ENCODE results near the gene HECW1.

The HECW1 gene

DNA sequence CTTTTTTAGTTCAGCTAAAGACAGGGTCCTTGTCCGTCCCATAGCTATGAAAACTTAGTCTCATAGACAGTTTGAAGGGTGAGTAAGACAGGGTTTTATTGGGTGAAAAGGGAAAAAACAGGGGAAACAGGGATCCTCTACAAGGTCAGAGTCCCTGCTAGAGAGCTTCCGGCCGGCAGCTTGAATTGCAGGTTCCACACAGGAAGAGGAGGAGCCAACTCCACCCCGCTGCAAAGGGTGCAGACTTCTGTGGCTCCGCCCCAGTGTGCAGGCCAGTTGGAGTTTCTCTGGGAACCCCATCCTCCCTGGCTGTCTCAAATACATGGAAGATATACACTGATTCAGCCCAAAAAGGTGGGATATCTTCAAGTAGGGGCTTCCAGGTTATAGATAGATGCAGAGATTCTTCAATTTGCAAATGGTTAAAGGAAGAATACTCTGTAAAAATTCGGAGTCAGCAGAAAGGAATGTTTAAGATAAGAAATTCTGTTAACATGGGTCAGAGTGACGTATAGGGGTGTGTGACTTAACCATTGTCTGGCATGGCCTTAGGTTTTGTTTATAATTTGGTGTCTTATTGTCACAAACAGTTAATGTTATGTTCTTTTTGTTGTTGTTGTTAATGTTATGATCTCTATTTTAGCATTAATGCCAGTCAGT lies 34.6 kb upstream of the HECW1 start:
- no peak for DNase-seq (ENCODE audit: low read depth)
- no peak overlapping the region for H3K4me3 ChIP-seq (ENCODE audit: control insufficient read depth, low read depth, low read length)
- TF ChIP-seq, protein P1, sequence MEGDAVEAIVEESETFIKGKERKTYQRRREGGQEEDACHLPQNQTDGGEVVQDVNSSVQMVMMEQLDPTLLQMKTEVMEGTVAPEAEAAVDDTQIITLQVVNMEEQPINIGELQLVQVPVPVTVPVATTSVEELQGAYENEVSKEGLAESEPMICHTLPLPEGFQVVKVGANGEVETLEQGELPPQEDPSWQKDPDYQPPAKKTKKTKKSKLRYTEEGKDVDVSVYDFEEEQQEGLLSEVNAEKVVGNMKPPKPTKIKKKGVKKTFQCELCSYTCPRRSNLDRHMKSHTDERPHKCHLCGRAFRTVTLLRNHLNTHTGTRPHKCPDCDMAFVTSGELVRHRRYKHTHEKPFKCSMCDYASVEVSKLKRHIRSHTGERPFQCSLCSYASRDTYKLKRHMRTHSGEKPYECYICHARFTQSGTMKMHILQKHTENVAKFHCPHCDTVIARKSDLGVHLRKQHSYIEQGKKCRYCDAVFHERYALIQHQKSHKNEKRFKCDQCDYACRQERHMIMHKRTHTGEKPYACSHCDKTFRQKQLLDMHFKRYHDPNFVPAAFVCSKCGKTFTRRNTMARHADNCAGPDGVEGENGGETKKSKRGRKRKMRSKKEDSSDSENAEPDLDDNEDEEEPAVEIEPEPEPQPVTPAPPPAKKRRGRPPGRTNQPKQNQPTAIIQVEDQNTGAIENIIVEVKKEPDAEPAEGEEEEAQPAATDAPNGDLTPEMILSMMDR (conservative IDR thresholded peaks at IDR 0.05; ENCODE audit: control insufficient read depth, insufficient read depth, low read depth, low read length): no peak

DNA sequence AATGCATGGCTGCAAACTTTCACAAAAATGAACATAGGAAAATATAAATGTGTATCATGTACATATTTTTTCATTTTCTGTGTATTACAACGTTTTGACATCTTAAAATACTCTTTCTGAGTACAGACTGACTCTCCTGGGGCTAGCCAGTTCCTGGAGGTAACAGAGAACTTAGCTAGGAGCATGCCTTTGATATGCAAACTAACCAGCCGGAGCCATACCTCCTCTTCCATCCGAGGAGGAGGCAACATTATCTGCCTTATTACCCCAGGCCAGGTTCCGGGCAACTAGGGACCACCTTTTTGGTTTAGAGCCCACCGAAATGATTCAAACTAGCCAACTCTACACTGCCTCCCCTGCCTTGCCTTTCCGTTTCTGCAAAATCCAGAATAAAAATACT lies 33.7 kb upstream of the HECW1 start:
- DNase-seq (ENCODE audit: low read depth): no peak
- TF ChIP-seq, protein P1 (conservative IDR thresholded peaks at IDR 0.05; ENCODE audit: control insufficient read depth, insufficient read depth, low read depth, low read length): no peak
- H3K4me3 ChIP-seq (ENCODE audit: control insufficient read depth, low read depth, low read length): no peak overlapping the region

DNA sequence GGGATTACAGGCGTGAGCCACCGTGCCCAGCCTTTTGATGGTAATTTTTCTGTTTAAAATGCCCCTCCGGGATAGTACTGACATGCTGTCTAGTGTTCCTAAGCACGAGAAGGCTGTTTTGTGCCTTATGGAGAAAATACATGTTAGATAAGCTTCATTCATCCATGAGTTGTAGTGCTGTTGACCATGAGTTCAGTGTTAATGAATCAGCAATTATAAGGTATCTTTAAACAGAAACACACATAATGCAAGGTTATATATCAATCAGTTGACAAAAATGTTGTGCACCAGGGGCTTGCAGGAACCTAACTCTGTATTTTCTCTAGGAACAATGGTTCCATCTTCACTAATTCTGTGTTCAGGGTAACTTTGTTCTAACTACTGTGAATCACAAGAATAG lies 30.8 kb upstream of the HECW1 start:
- no peak overlapping the region for H3K4me3 ChIP-seq (ENCODE audit: control insufficient read depth, low read depth, low read length)
- TF ChIP-seq, protein P1 (conservative IDR thresholded peaks at IDR 0.05; ENCODE audit: control insufficient read depth, insufficient read depth, low read depth, low read length): no peak
- DNase-seq (ENCODE audit: low read depth): no peak

DNA sequence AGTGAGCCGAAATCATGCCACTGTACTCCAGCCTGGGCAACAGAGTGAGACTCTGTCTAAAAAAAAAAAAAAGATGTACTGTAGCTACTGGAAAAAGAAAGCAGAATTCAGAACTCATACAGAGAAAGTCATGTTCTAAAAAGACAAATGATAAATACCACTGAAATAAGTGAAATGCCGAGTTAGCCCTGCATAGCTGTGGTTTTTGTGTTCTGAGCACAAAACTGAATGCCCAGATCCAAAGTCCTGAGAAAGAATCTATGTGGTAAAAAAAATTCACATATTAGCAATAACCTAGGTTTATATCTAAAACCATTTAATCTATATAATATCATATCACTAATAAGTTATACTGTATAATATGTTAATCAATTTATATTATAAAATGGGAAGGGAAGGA lies 29.3 kb upstream of the HECW1 start:
- DNase-seq (ENCODE audit: low read depth): no peak
- TF ChIP-seq, protein P1 (conservative IDR thresholded peaks at IDR 0.05; ENCODE audit: control insufficient read depth, insufficient read depth, low read depth, low read length): no peak
- H3K4me3 ChIP-seq (ENCODE audit: control insufficient read depth, low read depth, low read length): no peak overlapping the region

DNA sequence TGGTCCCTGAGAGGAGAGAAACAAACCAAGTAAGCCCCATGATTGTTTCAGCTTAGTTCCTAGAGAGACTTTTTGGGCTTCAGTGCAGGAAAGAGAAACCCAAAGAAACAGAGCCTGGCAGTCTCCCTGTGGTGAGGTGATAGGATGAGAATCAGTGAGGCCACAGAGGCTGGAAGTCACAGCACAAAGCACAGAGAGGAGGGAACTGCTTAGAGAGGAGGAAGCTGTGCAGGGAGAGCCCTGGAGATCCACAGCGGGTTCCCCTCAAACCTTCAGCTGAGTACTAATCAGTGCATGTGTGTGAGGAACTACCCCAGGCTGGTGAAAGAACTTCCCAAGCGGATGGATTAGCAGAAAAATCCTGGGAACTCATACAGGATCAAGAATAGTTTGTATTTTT lies 27.4 kb upstream of the HECW1 start:
- no peak overlapping the region for H3K4me3 ChIP-seq (ENCODE audit: control insufficient read depth, low read depth, low read length)
- TF ChIP-seq, protein P1 (conservative IDR thresholded peaks at IDR 0.05; ENCODE audit: control insufficient read depth, insufficient read depth, low read depth, low read length): no peak
- no peak for DNase-seq (ENCODE audit: low read depth)

DNA sequence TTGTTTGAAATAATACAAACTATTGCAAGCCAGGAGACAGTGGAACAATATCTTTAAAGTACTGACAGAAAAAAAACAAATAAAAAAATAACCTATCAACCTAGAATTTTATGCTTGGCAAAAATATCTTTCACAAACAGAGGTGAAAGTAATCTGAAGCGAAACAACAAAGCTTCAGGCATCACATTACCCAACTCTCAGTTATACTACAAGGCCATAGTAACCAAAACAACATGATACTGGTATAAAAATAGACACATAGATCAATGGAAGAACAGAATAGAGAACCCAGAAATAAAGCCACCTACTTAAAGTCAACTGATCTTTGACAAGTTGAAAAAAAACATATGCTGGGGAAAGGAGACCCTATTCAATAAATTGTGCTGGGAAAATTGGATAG lies 26.5 kb upstream of the HECW1 start:
- H3K4me3 ChIP-seq (ENCODE audit: control insufficient read depth, low read depth, low read length): no peak overlapping the region
- TF ChIP-seq, protein P1 (conservative IDR thresholded peaks at IDR 0.05; ENCODE audit: control insufficient read depth, insufficient read depth, low read depth, low read length): no peak
- DNase-seq (ENCODE audit: low read depth): no peak

DNA sequence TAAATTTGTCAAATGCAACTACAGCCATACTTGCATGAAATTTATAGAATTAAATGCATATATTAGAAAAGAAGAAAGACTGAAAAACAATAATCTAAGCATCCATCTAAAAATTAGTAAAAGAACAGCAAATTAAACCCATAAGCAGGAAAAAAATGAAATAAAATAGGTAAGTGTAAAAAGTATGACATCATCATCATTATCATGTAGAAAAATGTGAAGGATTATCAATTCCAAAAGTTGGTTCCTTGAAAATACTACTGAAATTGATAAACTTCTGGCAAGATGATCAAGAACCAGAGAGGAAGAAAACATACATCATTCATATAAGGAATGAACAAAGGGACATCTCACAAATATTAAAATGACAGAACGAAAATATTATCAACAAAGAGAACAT lies 19.6 kb upstream of the HECW1 start:
- TF ChIP-seq, protein P1 (conservative IDR thresholded peaks at IDR 0.05; ENCODE audit: control insufficient read depth, insufficient read depth, low read depth, low read length): no peak
- DNase-seq (ENCODE audit: low read depth): no peak
- no peak overlapping the region for H3K4me3 ChIP-seq (ENCODE audit: control insufficient read depth, low read depth, low read length)

Measured in fibroblast of mammary gland (primary cell).